ENCODE results near the gene NDUFS8. TPM values are rescaled to one million over a fixed set of nuclear protein-coding genes. Genes with fewer than 3 reads are reported as not detected.

NDUFS8 gene
- total RNA-seq, 1 experiment from 2014 or later = 214 TPM

DNA sequence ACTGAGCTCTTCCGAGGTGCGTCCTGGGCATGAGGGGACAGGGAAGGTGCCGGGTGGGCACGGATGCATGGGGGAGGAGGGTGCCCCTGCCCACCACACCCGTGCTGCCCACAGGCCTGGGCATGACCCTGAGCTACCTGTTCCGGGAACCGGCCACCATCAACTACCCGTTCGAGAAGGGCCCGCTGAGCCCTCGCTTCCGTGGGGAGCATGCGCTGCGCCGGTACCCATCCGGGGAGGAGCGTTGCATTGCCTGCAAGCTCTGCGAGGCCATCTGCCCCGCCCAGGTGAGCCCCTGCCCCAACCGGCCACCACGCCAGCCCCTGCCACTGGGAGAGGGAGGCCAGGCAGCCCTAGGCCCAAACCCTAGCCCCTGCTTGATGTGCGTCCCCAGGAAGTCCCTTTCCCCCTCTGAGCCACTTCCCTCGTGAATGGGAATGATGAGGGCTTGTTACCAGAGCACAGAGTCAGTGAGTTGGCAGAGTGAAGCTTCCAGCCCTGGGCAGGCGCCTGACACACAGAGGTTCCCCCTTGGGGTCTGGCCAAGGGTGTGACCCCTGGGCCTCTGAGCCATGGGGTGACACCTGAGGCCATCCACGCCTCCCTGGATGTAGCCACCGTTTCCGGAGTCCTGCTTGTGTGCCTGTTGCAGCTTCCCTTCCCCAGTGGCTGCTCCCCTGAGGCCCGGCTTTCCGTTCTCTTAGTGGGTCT is 2.7 kb downstream of the NDUFS8 start:
- TF ChIP-seq, protein P1, sequence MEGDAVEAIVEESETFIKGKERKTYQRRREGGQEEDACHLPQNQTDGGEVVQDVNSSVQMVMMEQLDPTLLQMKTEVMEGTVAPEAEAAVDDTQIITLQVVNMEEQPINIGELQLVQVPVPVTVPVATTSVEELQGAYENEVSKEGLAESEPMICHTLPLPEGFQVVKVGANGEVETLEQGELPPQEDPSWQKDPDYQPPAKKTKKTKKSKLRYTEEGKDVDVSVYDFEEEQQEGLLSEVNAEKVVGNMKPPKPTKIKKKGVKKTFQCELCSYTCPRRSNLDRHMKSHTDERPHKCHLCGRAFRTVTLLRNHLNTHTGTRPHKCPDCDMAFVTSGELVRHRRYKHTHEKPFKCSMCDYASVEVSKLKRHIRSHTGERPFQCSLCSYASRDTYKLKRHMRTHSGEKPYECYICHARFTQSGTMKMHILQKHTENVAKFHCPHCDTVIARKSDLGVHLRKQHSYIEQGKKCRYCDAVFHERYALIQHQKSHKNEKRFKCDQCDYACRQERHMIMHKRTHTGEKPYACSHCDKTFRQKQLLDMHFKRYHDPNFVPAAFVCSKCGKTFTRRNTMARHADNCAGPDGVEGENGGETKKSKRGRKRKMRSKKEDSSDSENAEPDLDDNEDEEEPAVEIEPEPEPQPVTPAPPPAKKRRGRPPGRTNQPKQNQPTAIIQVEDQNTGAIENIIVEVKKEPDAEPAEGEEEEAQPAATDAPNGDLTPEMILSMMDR (conservative IDR thresholded peaks at IDR 0.05) = no peak
- Histone ChIP-seq H3K79me1 (ENCODE audit: insufficient read depth, low read depth, low read length, poor library complexity, severe bottlenecking) (peaks cover 5% of the 10 kb centered on the region), H2BK120ac (ENCODE audit: low read depth, low read length, poor library complexity, severe bottlenecking) (no peak overlapping the region), H2AK5ac (ENCODE audit: insufficient read length, low read length) (no peak overlapping the region), H3K23me2 (ENCODE audit: insufficient read length, low read depth, low read length, poor library complexity, severe bottlenecking) (peaks cover 8% of the 10 kb centered on the region), H3K9me3 (ENCODE audit: control insufficient read depth, low read depth, low read length) (no peaks in the 10 kb centered on the region), H4K5ac (ENCODE audit: insufficient read length, low read depth, low read length) (no peak overlapping the region), H3K27ac (ENCODE audit: insufficient read length, low read depth, low read length) (no peak overlapping the region), H2BK20ac (ENCODE audit: low read depth, low read length, poor library complexity, severe bottlenecking) (no peak overlapping the region), H3K27me3 (ENCODE audit: insufficient read depth, low read length) (no peaks in the 10 kb centered on the region), H3K56ac (ENCODE audit: insufficient read length, low read depth, low read length) (no peak overlapping the region), H3K18ac (ENCODE audit: insufficient read length, low read depth, low read length) (no peak overlapping the region), H3K4me1 (ENCODE audit: insufficient read depth, low read length) (no peaks in the 10 kb centered on the region; the same call in 1 of the 2 replicates), H3K4ac (ENCODE audit: low read depth, low read length) (no peak overlapping the region), H4K91ac (ENCODE audit: insufficient read length, low read depth, low read length) (no peak overlapping the region), H3K23ac (ENCODE audit: insufficient read length, low read depth, low read length) (no peak overlapping the region), H4K20me1 (ENCODE audit: control insufficient read depth, insufficient read depth, insufficient read length) (no peaks in the 10 kb centered on the region), H2BK12ac (ENCODE audit: insufficient read length, low read depth, low read length) (no peak overlapping the region), H4K8ac (replicated peaks; ENCODE audit: insufficient read length, low read depth, low read length) (no peak overlapping the region), H2BK15ac (ENCODE audit: low read depth, low read length) (no peak overlapping the region), H3K14ac (ENCODE audit: insufficient read depth, low read length) (no peak overlapping the region), H2AFZ (ENCODE audit: low read length) (no peak overlapping the region), H3T11ph (ENCODE audit: low read length) (no peak overlapping the region), H3K4me2 (ENCODE audit: insufficient read depth, insufficient read length, low read length) (no peak overlapping the region), H2BK5ac (ENCODE audit: insufficient read length, low read length) (no peak overlapping the region), H3K9ac (ENCODE audit: extremely low read depth, insufficient read length, low read length) (no peak overlapping the region), H3K79me2 (ENCODE audit: insufficient read depth, low read length) (no peaks in the 10 kb centered on the region)
- peaks cover 11 to 34% (median 16%) of the 10 kb centered on the region in 3 experiments; a peak in 6 of 7 replicates for H3K36me3 Mint-ChIP-seq (ENCODE audit: insufficient read depth in 1 of 3, low read depth in 3 of 3)
- no peak overlapping the region for H3K27ac Mint-ChIP-seq
- no peaks in the 10 kb centered on the region for H3K27me3 Mint-ChIP-seq (ENCODE audit: low read depth)
- WGBS (ENCODE audit: extremely low coverage, insufficient read length, low lambda C conversion rate) = no CpG with 5 or more reads among the region's 29 CpGs
- H3K9me3 Mint-ChIP-seq = no peaks in the 10 kb centered on the region
- DNase-seq = no peak
- H3K4me3 Mint-ChIP-seq = no peak overlapping the region
- H3K4me1 Mint-ChIP-seq = peaks cover 19 to 24% of the 10 kb centered on the region in 2 experiments
